Activated naive CD8-positive, alpha-beta T cell treated with anti-CD3 and anti-CD28 coated beads, Interleukin-2, amount 50 U/mL, for 24 hours (primary cell): Measurements from ENCODE around the gene PALB2.
A peak's percentile ranks its signal among the peaks of the same experiment; 100 is the strongest.
"Not testable (repeated sequence)": the region's sequence is repeated elsewhere in the genome, so short reads cannot be mapped to it uniquely, and the experiment has no call there.

ENCODE experiments used
- ATAC-seq: fragments of 150-1000 bp; cut with Tn5 transposase; one replicate; pipeline ENCODE4 v1.10.0; 2021
- DNase-seq: peaks from one replicate; pipeline ENCODE4 v3.0.0; 2021
- H3K27ac Mint-ChIP-seq: one replicate; pipeline ENCODE4 v1.8.0; 2021; ENCODE audit warnings: mild to moderate bottlenecking, mixed read lengths
- H3K27me3 Mint-ChIP-seq: one replicate; pipeline ENCODE4 v1.8.0; 2021; ENCODE audit warnings: mixed read lengths
- H3K36me3 Mint-ChIP-seq: one replicate; pipeline ENCODE4 v1.8.0; 2021; ENCODE audit warnings: low read depth, mixed read lengths
- H3K4me1 Mint-ChIP-seq: one replicate; pipeline ENCODE4 v1.8.0; 2021; ENCODE audit warnings: mixed read lengths
- H3K4me3 Mint-ChIP-seq: one replicate; pipeline ENCODE4 v1.8.0; 2021; ENCODE audit warnings: mild to moderate bottlenecking, moderate library complexity, mixed read lengths
- H3K9me3 Mint-ChIP-seq: one replicate; pipeline ENCODE4 v1.8.0; 2021; ENCODE audit warnings: mixed read lengths

Gene PALB2

DNA sequence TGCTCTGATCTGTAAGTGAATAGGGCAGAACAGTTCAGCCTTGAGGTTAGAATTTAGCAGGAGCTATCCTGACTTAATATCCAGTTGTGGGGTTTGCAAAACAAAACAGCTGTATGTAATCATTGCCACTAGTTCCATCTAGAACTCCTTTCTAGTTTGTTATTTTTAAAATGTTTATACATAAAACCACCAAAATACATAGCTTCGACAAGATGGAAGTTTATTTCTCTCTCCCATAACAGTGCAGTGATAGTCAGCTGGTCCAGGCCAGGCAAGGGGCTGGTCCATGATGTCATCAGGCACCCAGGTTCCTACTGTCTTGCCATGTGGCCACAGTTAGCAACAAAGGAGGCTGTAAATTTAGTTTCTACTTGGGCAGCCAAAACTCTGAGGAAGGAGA lies 27.1 kb upstream of the PALB2 start:
- Mint-ChIP-seq H3K27ac (no peak overlapping the region), H3K4me1 (peaks cover 25% of the 10 kb centered on the region), H3K4me3 (no peak overlapping the region), H3K36me3 (peaks cover 66% of the 10 kb centered on the region), H3K27me3 (no peaks in the 10 kb centered on the region), H3K9me3 (no peaks in the 10 kb centered on the region)
- DNase-seq (no peak), ATAC-seq (no peak)

DNA sequence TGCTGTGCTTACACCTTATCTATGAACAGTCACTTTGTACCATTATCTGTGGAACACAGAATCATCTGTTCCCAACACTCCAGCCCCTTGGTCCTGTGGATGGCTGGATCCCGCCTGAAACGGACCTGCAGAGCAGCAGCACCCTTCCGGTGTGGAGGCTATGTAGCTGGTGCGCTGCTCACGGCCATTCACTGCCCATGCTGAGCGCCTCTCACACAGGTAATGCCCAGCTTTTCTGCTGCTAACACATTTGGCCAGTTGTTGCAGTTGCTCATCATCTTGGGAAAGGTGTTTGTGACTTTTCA lies 26.2 kb upstream of the PALB2 start:
- Mint-ChIP-seq H3K27ac (no peak overlapping the region), H3K4me1 (peaks cover 25% of the 10 kb centered on the region), H3K27me3 (no peaks in the 10 kb centered on the region), H3K4me3 (no peak overlapping the region), H3K36me3 (peaks cover 70% of the 10 kb centered on the region), H3K9me3 (no peaks in the 10 kb centered on the region)
- ATAC-seq (no peak), DNase-seq (no peak)

DNA sequence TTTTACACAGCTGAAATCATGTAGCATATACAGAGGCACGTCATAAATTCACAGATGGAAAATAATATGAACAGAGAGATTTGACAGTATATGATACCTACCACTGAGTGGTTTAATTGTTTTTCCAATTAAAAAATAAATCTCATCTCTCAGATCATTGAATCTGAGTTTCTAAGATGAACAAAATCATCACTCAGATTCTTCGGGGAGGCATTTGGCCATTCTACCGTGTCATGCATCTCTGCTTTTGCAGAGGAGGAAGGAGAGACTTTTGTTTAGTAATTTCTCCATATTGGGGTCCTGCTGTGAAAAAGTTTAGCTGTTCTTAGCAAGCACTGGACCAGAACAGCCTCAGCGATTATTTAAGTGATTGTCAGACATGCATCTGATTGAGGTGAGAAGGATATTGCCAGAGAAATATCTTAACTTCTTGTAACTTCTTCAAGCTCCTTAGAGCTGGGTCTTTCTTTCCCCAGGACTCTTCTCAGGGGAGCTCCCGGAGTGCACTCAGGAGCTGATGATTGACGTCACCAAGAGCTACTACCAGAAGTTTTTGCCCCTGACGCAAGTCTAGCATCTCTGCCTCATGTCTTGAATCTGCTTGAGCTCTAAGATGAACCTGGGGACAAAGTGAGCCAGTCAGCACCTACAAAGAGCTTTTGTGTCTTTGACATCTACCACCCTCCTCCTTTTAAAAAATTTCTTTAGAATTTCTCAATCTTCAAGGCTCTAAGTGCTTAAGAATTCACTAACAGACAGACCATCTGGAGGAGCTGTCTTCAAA lies 25.7 kb upstream of the PALB2 start:
- ATAC-seq (no peak), DNase-seq (no peak)
- Mint-ChIP-seq H3K4me1 (peaks cover 25% of the 10 kb centered on the region), H3K27ac (no peak overlapping the region), H3K4me3 (no peak overlapping the region), H3K27me3 (no peaks in the 10 kb centered on the region), H3K9me3 (no peaks in the 10 kb centered on the region), H3K36me3 (peaks cover 72% of the 10 kb centered on the region)

DNA sequence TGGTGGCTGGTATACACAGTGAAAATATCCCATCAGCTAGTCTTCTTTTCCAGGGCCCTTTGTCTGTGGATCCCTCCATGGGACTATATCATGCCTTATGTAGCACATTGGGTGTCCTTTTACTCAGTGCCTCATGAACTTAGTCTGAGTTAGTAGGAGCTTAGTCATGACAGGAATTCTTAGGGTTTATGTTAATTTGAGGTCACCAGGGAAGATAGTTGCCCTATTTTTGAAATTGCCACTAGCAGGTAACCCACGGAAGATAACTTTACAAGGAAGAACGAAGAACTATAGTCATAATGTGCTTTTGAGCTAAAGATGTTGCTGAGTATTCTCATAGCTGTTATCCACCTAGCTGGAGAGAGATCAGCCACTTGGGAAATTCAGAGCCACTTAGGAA lies 22.8 kb upstream of the PALB2 start:
- no peak overlapping the region for H3K27ac Mint-ChIP-seq
- DNase-seq: no peak
- peaks cover 76% of the 10 kb centered on the region for H3K36me3 Mint-ChIP-seq
- no peaks in the 10 kb centered on the region for H3K27me3 Mint-ChIP-seq
- no peaks in the 10 kb centered on the region for H3K9me3 Mint-ChIP-seq
- no peak overlapping the region for H3K4me3 Mint-ChIP-seq
- H3K4me1 Mint-ChIP-seq: peaks cover 6% of the 10 kb centered on the region
- no peak for ATAC-seq

DNA sequence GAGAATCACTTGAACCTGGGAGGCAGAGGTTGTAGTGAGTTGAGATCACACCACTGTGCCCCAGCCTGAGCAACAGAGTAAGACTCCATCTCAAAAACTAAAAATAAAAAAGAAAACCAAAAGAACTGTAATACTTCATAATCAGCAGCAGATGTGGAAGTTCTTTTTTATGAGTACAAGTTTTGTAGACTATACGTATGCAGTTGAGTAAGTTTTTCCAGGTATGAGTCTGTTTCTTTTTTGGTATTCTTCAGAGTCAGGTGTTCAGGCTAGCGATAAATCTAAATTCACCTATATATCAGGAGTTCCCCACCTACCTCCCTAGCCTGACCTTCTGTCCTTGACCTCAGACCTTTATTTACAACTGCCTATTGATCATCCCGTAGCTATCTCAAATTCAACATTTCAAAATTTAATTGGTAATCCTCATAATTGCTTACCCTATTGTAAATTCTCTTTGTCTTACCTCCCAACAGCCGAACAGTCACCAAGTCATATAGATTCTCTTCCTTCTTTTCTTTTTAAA lies 10.9 kb upstream of the PALB2 start:
- H3K27ac Mint-ChIP-seq: peak overlapping the region; percentile 67
- H3K36me3 Mint-ChIP-seq: peaks cover 45% of the 10 kb centered on the region
- no peak overlapping the region for H3K4me3 Mint-ChIP-seq
- peaks cover 27% of the 10 kb centered on the region for H3K4me1 Mint-ChIP-seq
- DNase-seq: no peak
- H3K9me3 Mint-ChIP-seq: no peaks in the 10 kb centered on the region
- H3K27me3 Mint-ChIP-seq: no peaks in the 10 kb centered on the region
- ATAC-seq: peak; percentile 73

DNA sequence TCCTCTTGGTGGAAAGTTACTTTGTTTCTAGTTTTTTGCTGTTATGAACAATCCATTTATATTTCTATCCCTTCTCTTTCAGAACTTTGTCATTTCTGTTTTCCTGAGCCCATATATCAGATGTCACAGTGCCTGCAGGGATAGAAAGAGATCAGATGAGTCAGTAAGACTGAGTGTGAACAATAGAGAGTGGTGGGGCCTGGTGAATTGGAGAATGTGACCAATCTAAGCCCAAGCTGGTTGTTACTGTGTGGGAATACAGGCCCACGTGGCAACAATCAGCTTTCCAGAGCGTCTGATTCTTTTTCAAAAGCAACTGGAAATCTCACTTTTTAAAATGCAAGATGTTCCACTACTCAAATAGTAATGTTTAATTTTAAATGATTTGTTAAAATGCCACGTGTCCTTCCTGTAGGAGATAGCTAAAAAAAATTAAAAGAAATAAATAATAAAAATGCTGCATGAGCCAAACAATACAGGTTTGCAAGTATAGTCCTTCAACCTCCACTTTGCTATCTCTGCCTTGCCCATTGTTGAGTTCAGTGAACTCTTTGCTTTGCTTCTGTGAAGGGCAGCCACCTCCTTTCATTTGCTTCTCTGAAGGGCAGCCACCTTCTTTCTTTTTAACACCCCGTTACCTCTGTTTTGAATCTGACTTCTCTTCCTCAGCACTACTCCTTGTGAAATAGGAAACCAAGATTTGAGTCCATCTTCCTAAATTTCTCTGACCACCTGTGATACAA lies 9.7 kb upstream of the PALB2 start:
- DNase-seq (no peak), ATAC-seq (peak; percentile 83)
- Mint-ChIP-seq H3K9me3 (no peaks in the 10 kb centered on the region), H3K4me3 (no peak overlapping the region), H3K36me3 (peaks cover 55% of the 10 kb centered on the region), H3K27me3 (no peaks in the 10 kb centered on the region), H3K4me1 (peaks cover 35% of the 10 kb centered on the region), H3K27ac (peak overlapping the region; percentile 23)

DNA sequence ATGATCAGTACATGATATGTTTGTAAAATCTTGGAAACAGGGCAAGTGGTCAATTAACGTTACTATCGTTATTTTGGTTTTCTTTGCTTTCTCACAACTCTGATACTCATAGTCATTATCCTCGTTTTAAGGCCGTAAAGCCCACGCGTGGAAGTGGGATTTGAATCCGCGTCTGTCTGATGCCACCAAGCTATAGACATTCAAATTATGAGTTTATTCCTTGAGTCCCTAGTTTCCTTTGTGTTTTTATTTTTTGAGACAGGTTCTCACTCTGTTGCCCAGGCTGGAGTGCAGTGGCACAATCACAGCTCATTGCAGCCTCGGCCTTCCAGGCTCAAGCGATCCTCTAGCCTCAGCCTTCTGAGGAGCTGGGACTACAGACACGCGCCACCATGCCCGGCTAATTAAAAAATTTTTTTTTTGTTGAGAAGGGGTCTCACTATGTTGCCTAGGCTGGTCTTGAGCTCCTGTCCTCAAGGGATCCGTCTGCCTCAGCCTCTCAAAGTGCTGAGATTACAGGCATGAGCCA lies 1.2 kb upstream of the PALB2 start:
- no peaks in the 10 kb centered on the region for H3K27me3 Mint-ChIP-seq
- no peaks in the 10 kb centered on the region for H3K9me3 Mint-ChIP-seq
- peaks cover 37% of the 10 kb centered on the region for H3K36me3 Mint-ChIP-seq
- no peak for DNase-seq
- H3K27ac Mint-ChIP-seq: peak overlapping the region; percentile 96
- H3K4me3 Mint-ChIP-seq: peak overlapping the region; percentile 99
- ATAC-seq: no peak
- H3K4me1 Mint-ChIP-seq: peaks cover 35% of the 10 kb centered on the region

DNA sequence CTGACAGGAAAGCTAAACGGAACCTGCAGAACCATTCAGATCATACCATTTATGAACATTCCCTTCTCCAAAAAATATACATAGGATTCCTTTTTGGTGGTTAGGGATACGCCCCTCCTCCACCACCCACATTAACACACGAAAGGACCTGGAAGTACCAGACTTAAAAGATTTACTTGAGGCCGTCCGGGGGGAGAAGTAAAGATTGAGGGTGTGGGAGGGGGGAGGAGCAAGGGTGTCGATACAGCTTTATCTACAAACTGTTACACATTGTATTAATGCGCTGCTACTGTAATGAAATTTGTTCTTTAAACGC lies 537 bp downstream of the PALB2 start:
- H3K27ac Mint-ChIP-seq: peak overlapping the region; percentile 96
- no peaks in the 10 kb centered on the region for H3K27me3 Mint-ChIP-seq
- peak overlapping the region; percentile 99 for H3K4me3 Mint-ChIP-seq
- H3K9me3 Mint-ChIP-seq: no peaks in the 10 kb centered on the region
- DNase-seq (no peak), ATAC-seq (no peak)
- peaks cover 26% of the 10 kb centered on the region for H3K4me1 Mint-ChIP-seq
- H3K36me3 Mint-ChIP-seq: peaks cover 31% of the 10 kb centered on the region

DNA sequence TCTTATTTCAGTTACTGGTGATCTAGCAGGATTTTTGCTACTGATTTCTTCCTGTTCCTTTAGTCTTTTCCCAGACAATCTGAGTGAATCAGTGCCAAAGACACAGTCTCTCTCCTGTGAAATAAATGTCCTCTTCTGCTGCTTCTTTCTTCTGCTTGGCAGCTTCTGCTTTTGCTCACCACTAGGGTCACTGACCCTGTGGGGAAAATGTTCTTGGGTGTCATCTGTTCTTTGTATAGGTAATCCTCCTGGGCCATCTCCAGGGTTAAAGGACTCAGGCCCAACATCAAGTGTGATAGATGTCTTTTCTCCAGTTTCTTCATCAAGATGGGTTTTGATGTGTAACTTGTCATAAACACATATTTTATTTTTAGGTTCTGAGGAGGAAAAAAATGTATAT lies 5.2 kb downstream of the PALB2 start:
- Mint-ChIP-seq H3K36me3 (peaks cover 40% of the 10 kb centered on the region), H3K4me3 (no peak overlapping the region), H3K4me1 (peaks cover 19% of the 10 kb centered on the region), H3K9me3 (no peaks in the 10 kb centered on the region), H3K27me3 (no peaks in the 10 kb centered on the region), H3K27ac (no peak overlapping the region)
- ATAC-seq: no peak
- DNase-seq: no peak

DNA sequence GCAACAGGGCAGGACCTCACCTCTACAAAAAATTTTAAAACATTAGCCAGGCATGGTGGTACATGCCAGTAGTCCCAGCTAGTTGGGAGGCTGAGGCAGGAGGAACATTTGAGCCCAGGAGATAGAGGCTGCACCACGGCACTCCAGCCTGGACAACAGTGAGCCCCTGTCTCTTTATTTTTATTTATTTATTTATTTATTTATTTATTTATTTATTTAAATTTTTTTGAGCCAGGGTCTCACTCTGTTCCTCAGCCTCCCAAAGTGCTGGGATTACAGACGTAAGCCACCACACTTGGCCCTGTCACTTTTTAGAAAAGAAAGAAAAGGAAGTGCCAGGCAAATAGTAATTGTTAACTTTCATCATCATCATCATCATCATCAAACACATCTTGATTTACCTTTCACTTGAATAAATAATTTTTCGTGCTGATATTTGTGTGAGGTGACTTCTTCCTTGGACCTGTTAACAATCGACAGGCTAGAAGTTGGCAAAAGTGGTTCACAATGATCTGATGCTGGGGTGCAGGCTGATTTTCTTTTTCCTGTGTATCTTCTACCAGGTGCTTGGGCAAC lies 6.6 kb downstream of the PALB2 start:
- Mint-ChIP-seq H3K36me3 (peaks cover 47% of the 10 kb centered on the region), H3K27ac (no peak overlapping the region), H3K9me3 (no peaks in the 10 kb centered on the region), H3K4me1 (peaks cover 10% of the 10 kb centered on the region), H3K27me3 (no peaks in the 10 kb centered on the region), H3K4me3 (no peak overlapping the region)
- ATAC-seq (no peak), DNase-seq (no peak)

DNA sequence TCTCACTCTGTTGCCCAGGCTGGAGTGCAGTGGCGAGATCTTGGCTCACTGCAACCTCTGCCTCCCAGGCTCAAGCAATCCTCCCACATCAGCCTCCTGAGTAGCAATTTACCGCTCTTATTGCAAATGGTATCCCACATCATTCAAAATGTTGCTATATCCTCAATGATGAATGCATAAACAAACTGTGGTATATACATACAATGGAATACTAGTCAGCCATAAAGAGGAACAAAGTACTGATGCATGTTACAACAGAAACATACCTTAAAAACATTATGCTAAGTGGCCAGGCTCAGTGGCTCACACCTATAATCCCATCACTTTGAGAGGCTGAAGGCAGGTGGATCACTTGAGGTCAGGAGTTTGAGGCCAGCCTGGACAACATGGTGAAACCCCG lies 9.2 kb downstream of the PALB2 start:
- H3K27ac Mint-ChIP-seq: not testable (repeated sequence)
- H3K36me3 Mint-ChIP-seq: peaks cover 54% of the 10 kb centered on the region

DNA sequence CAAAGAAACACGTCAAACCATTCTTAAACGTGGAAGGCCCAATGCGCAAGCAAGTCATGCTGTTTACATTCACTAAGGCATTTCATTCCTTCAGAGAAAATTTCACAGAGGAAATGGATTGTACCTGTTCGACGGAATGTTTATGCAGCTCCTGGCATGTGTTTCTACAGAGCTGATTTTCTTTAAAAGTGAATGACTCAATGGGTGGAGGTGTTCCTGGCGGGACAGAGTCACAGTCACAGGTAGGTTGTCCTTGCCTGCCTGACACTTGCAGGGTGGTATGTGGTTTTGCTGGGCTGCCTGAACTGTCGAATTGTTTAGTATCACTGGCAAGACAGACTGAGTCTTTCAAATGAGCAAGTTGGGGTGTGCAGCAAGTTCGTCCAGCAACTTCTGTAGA lies 11.6 kb downstream of the PALB2 start:
- Mint-ChIP-seq H3K27ac (no peak overlapping the region), H3K9me3 (no peaks in the 10 kb centered on the region), H3K27me3 (no peaks in the 10 kb centered on the region), H3K4me1 (peaks cover 7% of the 10 kb centered on the region), H3K36me3 (peaks cover 54% of the 10 kb centered on the region), H3K4me3 (no peak overlapping the region)
- DNase-seq (no peak), ATAC-seq (no peak)

More for the DNA sequence above, 9.2 kb downstream of the PALB2 start:
- H3K4me1 Mint-ChIP-seq, H3K9me3 Mint-ChIP-seq, H3K27me3 Mint-ChIP-seq, H3K4me3 Mint-ChIP-seq, ATAC-seq, DNase-seq: not testable (repeated sequence)

DNA sequence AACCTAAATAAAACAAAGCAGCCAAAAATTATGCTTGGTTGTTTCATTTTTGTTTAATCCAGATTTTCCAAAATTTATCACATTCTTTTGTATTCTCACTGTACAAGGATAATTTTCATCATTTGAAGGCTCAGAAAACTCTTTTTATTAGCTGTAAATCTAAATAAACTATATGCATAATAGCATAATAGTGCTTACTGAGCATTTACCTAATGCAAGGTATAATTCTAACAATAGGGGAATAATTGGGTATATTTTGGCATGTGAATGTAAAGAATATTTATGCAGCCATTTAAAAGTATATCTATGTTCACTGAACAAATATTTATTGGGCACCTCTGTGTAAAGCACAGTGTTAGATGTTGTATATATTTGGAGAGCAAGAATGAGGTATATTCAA lies 17.0 kb downstream of the PALB2 start:
- Mint-ChIP-seq H3K9me3 (no peaks in the 10 kb centered on the region), H3K4me3 (no peak overlapping the region), H3K27ac (no peak overlapping the region), H3K27me3 (no peaks in the 10 kb centered on the region), H3K4me1 (no peaks in the 10 kb centered on the region), H3K36me3 (peaks cover 59% of the 10 kb centered on the region)
- DNase-seq (no peak), ATAC-seq (no peak)

DNA sequence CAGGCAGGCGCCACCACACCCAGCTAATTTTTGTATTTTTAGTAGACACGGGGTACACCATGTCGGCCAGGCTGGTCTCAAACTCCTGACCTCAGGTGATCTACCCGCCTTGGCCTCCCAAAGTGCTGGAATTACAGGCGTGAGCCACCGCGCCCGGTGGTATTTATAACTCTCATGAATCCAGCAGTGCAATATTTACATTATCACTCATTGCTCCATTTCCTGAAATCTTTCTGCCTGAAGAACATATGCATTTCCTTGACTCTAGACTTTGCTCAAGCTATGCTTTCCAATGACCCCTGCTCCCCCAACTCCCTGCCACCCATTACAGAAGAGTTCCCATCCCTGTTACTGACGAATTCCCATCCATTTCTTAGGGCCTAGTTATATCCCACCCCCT lies 25.3 kb downstream of the PALB2 start:
- ATAC-seq (no peak), DNase-seq (no peak)
- H3K4me3 Mint-ChIP-seq: no peak overlapping the region
- peaks cover 35% of the 10 kb centered on the region for H3K36me3 Mint-ChIP-seq
- H3K27ac Mint-ChIP-seq: no peak overlapping the region
- H3K9me3 Mint-ChIP-seq: no peaks in the 10 kb centered on the region
- no peaks in the 10 kb centered on the region for H3K27me3 Mint-ChIP-seq
- no peaks in the 10 kb centered on the region for H3K4me1 Mint-ChIP-seq

DNA sequence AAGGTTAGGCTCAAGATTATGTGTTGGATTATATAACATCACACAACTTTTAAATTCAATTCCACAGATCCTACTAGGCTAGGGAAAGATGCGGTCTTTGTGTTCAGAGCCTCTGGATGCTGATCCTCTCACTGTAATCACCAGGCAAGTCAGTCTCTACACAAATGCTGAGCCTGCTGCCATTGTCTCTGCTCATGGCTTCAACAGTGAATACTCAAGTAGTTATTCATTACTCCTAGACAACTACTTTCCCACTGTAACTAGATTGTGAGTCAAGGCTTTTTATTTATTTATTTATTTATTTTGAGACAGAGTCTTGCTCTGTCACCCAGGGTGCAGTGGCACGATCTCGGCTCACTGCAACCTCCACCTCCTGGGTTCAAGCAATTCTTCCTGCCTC lies 29.2 kb downstream of the PALB2 start:
- no peak for DNase-seq
- no peaks in the 10 kb centered on the region for H3K4me1 Mint-ChIP-seq
- no peak for ATAC-seq
- no peaks in the 10 kb centered on the region for H3K9me3 Mint-ChIP-seq
- H3K4me3 Mint-ChIP-seq: no peak overlapping the region
- no peaks in the 10 kb centered on the region for H3K27me3 Mint-ChIP-seq
- H3K36me3 Mint-ChIP-seq: peaks cover 22% of the 10 kb centered on the region
- no peak overlapping the region for H3K27ac Mint-ChIP-seq
